ENCODE results near the gene STRIP1.

The STRIP1 gene

DNA sequence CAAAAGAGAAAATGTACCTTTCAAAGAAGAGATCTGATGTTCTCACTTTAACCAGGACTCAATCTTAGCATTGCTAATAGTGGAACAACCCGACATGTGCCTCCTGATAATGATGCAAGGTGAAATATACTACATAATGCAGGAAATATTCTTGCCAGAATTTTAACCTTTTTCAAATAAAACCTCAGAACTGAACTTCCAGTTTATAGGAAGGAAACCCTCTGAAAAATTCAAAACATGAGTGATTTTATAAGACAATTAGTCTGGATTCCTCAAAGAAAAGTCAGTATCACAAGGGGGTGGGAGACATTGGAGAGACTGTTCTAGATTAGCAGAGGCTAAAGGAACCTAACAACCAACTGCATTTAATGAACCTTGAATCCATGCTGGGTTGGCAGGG, 31.7 kb upstream of the STRIP1 start:
- Histone ChIP-seq H3K27me3 (replicated peaks; ENCODE audit: insufficient read depth, low read length) (no peaks in the 10 kb centered on the region), H3K4me3 (ENCODE audit: low read length) (no peak overlapping the region), H3K79me2 (ENCODE audit: low read length) (no peaks in the 10 kb centered on the region), H3K4me2 (ENCODE audit: low read depth, low read length) (no peak overlapping the region), H3K27ac (ENCODE audit: low read length) (no peak overlapping the region), H3F3A (ENCODE audit: insufficient read depth, low read length) (no peaks in the 10 kb centered on the region), H4K20me1 (ENCODE audit: insufficient read depth, low read length) (no peaks in the 10 kb centered on the region), H3K4me1 (ENCODE audit: low read length) (no peaks in the 10 kb centered on the region), H3K9me3 (replicated peaks; ENCODE audit: insufficient read depth, low read length) (no peaks in the 10 kb centered on the region), H3K36me3 (replicated peaks; ENCODE audit: insufficient read depth, low read length) (no peaks in the 10 kb centered on the region), H3K9ac (ENCODE audit: low read length) (no peak overlapping the region), H2AFZ (ENCODE audit: low read length) (no peak overlapping the region), H3K9me2 (replicated peaks; ENCODE audit: insufficient read depth, low read length) (no peaks in the 10 kb centered on the region)
- no peak for TF ChIP-seq EZH2phosphoT487 (IDR thresholded peaks at IDR 0.05; ENCODE audit: low read length)
- TF ChIP-seq, protein P1, sequence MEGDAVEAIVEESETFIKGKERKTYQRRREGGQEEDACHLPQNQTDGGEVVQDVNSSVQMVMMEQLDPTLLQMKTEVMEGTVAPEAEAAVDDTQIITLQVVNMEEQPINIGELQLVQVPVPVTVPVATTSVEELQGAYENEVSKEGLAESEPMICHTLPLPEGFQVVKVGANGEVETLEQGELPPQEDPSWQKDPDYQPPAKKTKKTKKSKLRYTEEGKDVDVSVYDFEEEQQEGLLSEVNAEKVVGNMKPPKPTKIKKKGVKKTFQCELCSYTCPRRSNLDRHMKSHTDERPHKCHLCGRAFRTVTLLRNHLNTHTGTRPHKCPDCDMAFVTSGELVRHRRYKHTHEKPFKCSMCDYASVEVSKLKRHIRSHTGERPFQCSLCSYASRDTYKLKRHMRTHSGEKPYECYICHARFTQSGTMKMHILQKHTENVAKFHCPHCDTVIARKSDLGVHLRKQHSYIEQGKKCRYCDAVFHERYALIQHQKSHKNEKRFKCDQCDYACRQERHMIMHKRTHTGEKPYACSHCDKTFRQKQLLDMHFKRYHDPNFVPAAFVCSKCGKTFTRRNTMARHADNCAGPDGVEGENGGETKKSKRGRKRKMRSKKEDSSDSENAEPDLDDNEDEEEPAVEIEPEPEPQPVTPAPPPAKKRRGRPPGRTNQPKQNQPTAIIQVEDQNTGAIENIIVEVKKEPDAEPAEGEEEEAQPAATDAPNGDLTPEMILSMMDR (IDR thresholded peaks at IDR 0.05; ENCODE audit: low read length) = no peak
- TF ChIP-seq EZH2 (optimal IDR thresholded peaks at IDR 0.05; ENCODE audit: low read depth, low read length) = no peak
- no peak for DNase-seq

DNA sequence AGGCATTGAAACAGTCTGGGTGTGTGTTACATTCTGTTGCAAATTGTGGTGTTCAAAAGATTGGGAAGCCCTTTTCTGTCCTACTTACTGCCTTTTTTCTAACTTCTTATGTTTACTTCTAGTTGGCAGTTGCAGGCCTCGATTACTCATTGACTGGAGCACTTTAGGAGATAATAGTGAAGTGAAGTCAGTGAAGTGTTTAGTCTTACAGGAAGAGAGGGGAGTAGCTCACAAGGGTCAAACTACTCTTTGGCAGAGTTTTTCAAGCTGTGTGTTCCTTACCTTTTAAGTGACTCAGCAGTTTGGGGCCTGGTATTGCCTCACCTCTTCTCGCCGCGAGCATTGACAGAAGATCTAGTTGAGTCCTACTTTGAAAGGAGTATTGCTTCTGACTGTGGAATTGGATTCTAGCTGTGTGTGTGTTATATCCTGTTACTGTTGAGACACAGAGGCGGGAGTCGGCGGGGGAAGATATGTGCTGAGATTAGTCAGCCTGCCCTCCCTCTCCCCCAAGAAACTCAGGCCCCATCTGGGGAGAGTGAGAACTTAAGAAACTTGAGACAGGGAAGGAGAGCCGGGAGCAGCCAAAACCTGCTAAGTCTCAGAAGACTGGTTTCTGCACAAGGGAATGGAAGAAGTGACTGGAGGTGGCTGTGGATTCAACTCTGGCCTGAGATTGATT, 30.5 kb upstream of the STRIP1 start:
- Histone ChIP-seq H2AFZ (ENCODE audit: low read length) (no peak overlapping the region), H4K20me1 (ENCODE audit: insufficient read depth, low read length) (no peaks in the 10 kb centered on the region), H3K4me1 (ENCODE audit: low read length) (no peaks in the 10 kb centered on the region), H3F3A (ENCODE audit: insufficient read depth, low read length) (no peaks in the 10 kb centered on the region), H3K36me3 (replicated peaks; ENCODE audit: insufficient read depth, low read length) (no peaks in the 10 kb centered on the region), H3K4me2 (ENCODE audit: low read depth, low read length) (no peak overlapping the region), H3K27me3 (replicated peaks; ENCODE audit: insufficient read depth, low read length) (no peaks in the 10 kb centered on the region), H3K79me2 (ENCODE audit: low read length) (no peaks in the 10 kb centered on the region), H3K27ac (ENCODE audit: low read length) (no peak overlapping the region), H3K4me3 (ENCODE audit: low read length) (no peak overlapping the region), H3K9me2 (replicated peaks; ENCODE audit: insufficient read depth, low read length) (no peaks in the 10 kb centered on the region), H3K9ac (ENCODE audit: low read length) (no peak overlapping the region), H3K9me3 (replicated peaks; ENCODE audit: insufficient read depth, low read length) (no peaks in the 10 kb centered on the region)
- no peak for DNase-seq
- no peak for TF ChIP-seq EZH2phosphoT487 (IDR thresholded peaks at IDR 0.05; ENCODE audit: low read length)
- TF ChIP-seq, protein P1 (IDR thresholded peaks at IDR 0.05; ENCODE audit: low read length) = no peak
- no peak for TF ChIP-seq EZH2 (optimal IDR thresholded peaks at IDR 0.05; ENCODE audit: low read depth, low read length)

DNA sequence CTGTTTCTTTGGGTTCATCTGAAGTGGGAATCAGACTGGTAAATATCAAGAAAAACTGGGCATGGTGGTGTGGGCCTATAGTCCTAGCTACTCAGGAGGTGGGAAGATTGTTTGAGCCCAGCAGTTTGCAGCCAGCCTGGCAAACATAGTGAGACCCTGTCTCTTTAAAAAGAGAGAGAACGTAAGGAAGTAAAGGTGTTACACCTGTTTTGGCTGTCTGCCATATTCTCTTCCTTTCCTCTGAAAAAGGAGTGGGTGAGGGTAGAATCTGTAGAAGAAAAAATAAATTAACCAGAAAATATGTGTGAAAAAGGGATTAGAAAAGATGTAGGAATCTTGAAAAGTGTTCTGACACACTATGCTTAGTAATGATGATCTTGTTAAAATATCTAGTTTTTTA, 29.8 kb upstream of the STRIP1 start:
- no peak overlapping the region for H3K4me3 ChIP-seq (ENCODE audit: low read length)
- H3K9me3 ChIP-seq (replicated peaks; ENCODE audit: insufficient read depth, low read length) = no peaks in the 10 kb centered on the region
- H3F3A ChIP-seq (ENCODE audit: insufficient read depth, low read length) = no peaks in the 10 kb centered on the region
- no peak overlapping the region for H3K4me2 ChIP-seq (ENCODE audit: low read depth, low read length)
- DNase-seq = no peak
- H3K27me3 ChIP-seq (replicated peaks; ENCODE audit: insufficient read depth, low read length) = no peaks in the 10 kb centered on the region
- TF ChIP-seq EZH2phosphoT487 (IDR thresholded peaks at IDR 0.05; ENCODE audit: low read length) = no peak
- no peak for TF ChIP-seq EZH2 (optimal IDR thresholded peaks at IDR 0.05; ENCODE audit: low read depth, low read length)
- TF ChIP-seq, protein P1 (IDR thresholded peaks at IDR 0.05; ENCODE audit: low read length) = no peak
- H3K9me2 ChIP-seq (replicated peaks; ENCODE audit: insufficient read depth, low read length) = no peaks in the 10 kb centered on the region
- H2AFZ ChIP-seq (ENCODE audit: low read length) = no peak overlapping the region
- H3K9ac ChIP-seq (ENCODE audit: low read length) = no peak overlapping the region
- no peak overlapping the region for H3K27ac ChIP-seq (ENCODE audit: low read length)
- no peaks in the 10 kb centered on the region for H3K4me1 ChIP-seq (ENCODE audit: low read length)
- H3K36me3 ChIP-seq (replicated peaks; ENCODE audit: insufficient read depth, low read length) = no peaks in the 10 kb centered on the region
- no peaks in the 10 kb centered on the region for H4K20me1 ChIP-seq (ENCODE audit: insufficient read depth, low read length)
- H3K79me2 ChIP-seq (ENCODE audit: low read length) = no peaks in the 10 kb centered on the region

All from MM.1S (cell line).